PC-9 (cell line): ENCODE data around the gene GRM1.

Source experiments
- CTCF ChIP-seq: fragments of 200-600 bp; sonication (generic); conservative IDR thresholded peaks from 2 replicates; pipeline ENCODE4 v1.6.1; 2017; ENCODE audit warnings: mixed run types, antibody characterized with exemption, mild to moderate bottlenecking, moderate library complexity
- EZH2 ChIP-seq: fragments of 200-600 bp; sonication (generic); IDR thresholded peaks from 2 replicates; pipeline ENCODE4 v1.8.0; 2017; ENCODE audit warnings: antibody characterized with exemption, low read depth

GRCh38 chr6:146047371-146047770 lies 18.5 kb downstream of the GRM1 start:
- TF ChIP-seq CTCF (no peak), EZH2 (no peak)
